HEK293T (cell line): Measurements from ENCODE around the gene GUCD1.

Experiments
- ARNT ChIP-seq: fragments of 450-650 bp; IDR thresholded peaks from 2 replicates; pipeline ENCODE4 v1.6.1; 2017; ENCODE audit warnings: mild to moderate bottlenecking
- BHLHE40 ChIP-seq: fragments of 450-650 bp; IDR thresholded peaks from 2 replicates; pipeline ENCODE4 v1.6.1; 2016; ENCODE audit warnings: mild to moderate bottlenecking, moderate library complexity, borderline replicate concordance
- FOXA1 ChIP-seq: fragments of 450-650 bp; IDR thresholded peaks from 2 replicates; pipeline ENCODE4 v1.6.1; 2016; ENCODE audit warnings: mild to moderate bottlenecking
- FOXK2 ChIP-seq: fragments of 450-650 bp; IDR thresholded peaks from 2 replicates; pipeline ENCODE4 v1.6.1; 2016; ENCODE audit warnings: mild to moderate bottlenecking
- FOXM1 ChIP-seq: fragments of 450-650 bp; IDR thresholded peaks from 2 replicates; pipeline ENCODE4 v1.6.1; 2017; ENCODE audit warnings: mild to moderate bottlenecking, borderline replicate concordance
- LEF1 ChIP-seq: fragments of 450-650 bp; IDR thresholded peaks from 2 replicates; pipeline ENCODE4 v1.6.1; 2017; ENCODE audit warnings: mild to moderate bottlenecking, borderline replicate concordance
- NFRKB ChIP-seq: fragments of 450-650 bp; IDR thresholded peaks from 2 replicates; pipeline ENCODE4 v1.6.1; 2016; ENCODE audit warnings: mild to moderate bottlenecking, moderate library complexity
- PKNOX1 ChIP-seq: fragments of 450-650 bp; IDR thresholded peaks from 2 replicates; pipeline ENCODE4 v1.6.1; 2016
- SP1 ChIP-seq: fragments of 450-650 bp; IDR thresholded peaks from 2 replicates; pipeline ENCODE4 v1.6.1; 2017
- SUZ12 ChIP-seq: fragments of 450-650 bp; IDR thresholded peaks from 2 replicates; pipeline ENCODE4 v1.6.1; 2016; ENCODE audit warnings: mild to moderate bottlenecking
- TARDBP ChIP-seq: fragments of 450-650 bp; IDR thresholded peaks from 2 replicates; pipeline ENCODE4 v1.6.1; 2016
- ZNF384 ChIP-seq: fragments of 450-650 bp; IDR thresholded peaks from 2 replicates; pipeline ENCODE4 v1.6.1; 2016

GRCh38 chr22:24593836-24594568 lies 39.1 kb upstream of the GUCD1 start:
- TF ChIP-seq SP1 (no peak), LEF1 (no peak), FOXM1 (no peak), PKNOX1 (no peak), ZNF384 (no peak), ARNT (no peak), FOXA1 (no peak), NFRKB (no peak), FOXK2 (no peak), SUZ12 (no peak), BHLHE40 (no peak), TARDBP (no peak)
